H1 (cell line): ENCODE measurements around the gene LARP1. TPM values are rescaled to one million over a fixed set of nuclear protein-coding genes. Genes with fewer than 3 reads are reported as not detected.

Source experiments
- CTCF ChIA-PET: fragments of 300-600 bp; sonication (Branson Sonifier 250); formaldehyde crosslinking; loops from one replicate; lab custom pipeline; 2021; ENCODE audit not compliant: partially characterized antibody; lab: Charles Lee
- POLR2A ChIA-PET: fragments of 300-600 bp; sonication (Branson Sonifier 250); formaldehyde crosslinking; loops from one replicate; lab custom pipeline; 2021; ENCODE audit warnings: inconsistent platforms; ENCODE audit not compliant: partially characterized antibody; lab: Charles Lee
- DNase-seq, 2 experiments: peaks; one replicate each; pipeline versions ENCODE4 v3.0.0 to v3.0.0-alpha.2; 2010 to 2022; ENCODE audit warnings: low spot score in 2 of 2, low read depth in 1 of 2, mixed read lengths in 1 of 2
- FAIRE-seq: peaks from 2 replicates; lab custom pipeline; 2011; peaks lifted over from hg19 to GRCh38; lab: Jason Lieb, UNC
- H2AFZ ChIP-seq: 2 replicates; pipeline ENCODE4 v1.8.1; 2012; ENCODE audit warnings: low read length, inconsistent platforms
- H2AK5ac ChIP-seq: 2 replicates; pipeline ENCODE4 v1.6.1; 2013; ENCODE audit warnings: low read depth, low read length
- H2BK120ac ChIP-seq: replicated peaks from 2 replicates; pipeline ENCODE3; 2013; ENCODE audit warnings: low read depth, low read length, inconsistent platforms
- H2BK12ac ChIP-seq: 2 replicates; pipeline ENCODE4 v1.6.1; 2013; ENCODE audit warnings: low read depth, low read length
- H2BK15ac ChIP-seq: 2 replicates; pipeline ENCODE4 v1.6.1; 2013; ENCODE audit warnings: low read length
- H2BK20ac ChIP-seq: 2 replicates; pipeline ENCODE4 v1.6.1; 2013; ENCODE audit warnings: low read length
- H2BK5ac ChIP-seq: 2 replicates; pipeline ENCODE4 v1.6.1; 2013; ENCODE audit warnings: low read depth, low read length
- H3K14ac ChIP-seq: 2 replicates; pipeline ENCODE4 v1.6.1; 2013; ENCODE audit warnings: inconsistent platforms; ENCODE audit not compliant: insufficient read length
- H3K18ac ChIP-seq: 2 replicates; pipeline ENCODE4 v1.6.1; 2013; ENCODE audit warnings: low read length; ENCODE audit errors: extremely low read depth
- H3K23ac ChIP-seq: 2 replicates; pipeline ENCODE4 v1.6.1; 2013; ENCODE audit warnings: inconsistent platforms; ENCODE audit not compliant: insufficient read length
- H3K23me2 ChIP-seq: 2 replicates; pipeline ENCODE4 v1.6.1; 2013; ENCODE audit warnings: low read depth, low read length
- H3K27ac ChIP-seq: 2 replicates; pipeline ENCODE4 v1.6.1; 2011; ENCODE audit warnings: low read depth, low read length, inconsistent platforms
- H3K27me3 ChIP-seq, 4 experiments: replicated peaks in 1 of 4; 1 replicate in 1 of 4; 2 replicates in 3 of 4; pipeline versions ENCODE4 v1.6.1 to v1.8.1; 2011 to 2013; ENCODE audit warnings: low read length in 3 of 4, mild to moderate bottlenecking in 3 of 4, inconsistent platforms in 2 of 4, mixed read lengths in 2 of 4, moderate library complexity in 1 of 4; ENCODE audit not compliant: control insufficient read depth in 3 of 4, insufficient read depth in 3 of 4; ENCODE audit errors: extremely low read depth in 1 of 4
- H3K36me3 ChIP-seq, 4 experiments: 2 replicates each; pipeline versions ENCODE4 v1.6.1 to v1.8.1; 2011 to 2013; ENCODE audit warnings: mild to moderate bottlenecking in 4 of 4, low read length in 3 of 4, moderate library complexity in 2 of 4, control low read depth in 1 of 4, inconsistent platforms in 1 of 4; ENCODE audit not compliant: insufficient read depth in 4 of 4, control insufficient read depth in 2 of 4
- H3K4ac ChIP-seq: replicated peaks from 2 replicates; pipeline ENCODE3; 2013; ENCODE audit warnings: low read length, low read depth, mixed read lengths, inconsistent platforms; ENCODE audit not compliant: insufficient read length
- H3K4me1 ChIP-seq, 4 experiments: replicated peaks in 1 of 4; 1 replicate in 1 of 4; 2 replicates in 3 of 4; pipeline versions ENCODE4 v1.6.1 to v1.8.1; 2011 to 2013; ENCODE audit warnings: low read length in 3 of 4, inconsistent platforms in 2 of 4, mixed read lengths in 1 of 4; ENCODE audit not compliant: insufficient read depth in 4 of 4, control insufficient read depth in 3 of 4
- H3K4me2 ChIP-seq, 2 experiments: 2 replicates each; pipeline versions ENCODE4 v1.6.1 to v1.8.1; 2011 to 2013; ENCODE audit warnings: low read depth in 2 of 2, low read length in 2 of 2, control low read depth in 1 of 2, inconsistent platforms in 1 of 2, mild to moderate bottlenecking in 1 of 2; ENCODE audit not compliant: insufficient read depth in 1 of 2
- H3K4me3 ChIP-seq, 4 experiments: fragments of 200-600, 300-600 bp in 1 of 4; sonication (generic), shearing (Covaris generic), sonication (Bioruptor Twin) in 1 of 4; 2 replicates each; pipeline versions ENCODE4 v1.5.1 to v1.8.1; 2011 to 2016; ENCODE audit warnings: low read length in 4 of 4, low read depth in 3 of 4, control low read depth in 2 of 4, inconsistent platforms in 2 of 4, mild to moderate bottlenecking in 2 of 4, mixed read lengths in 1 of 4, moderate library complexity in 1 of 4; ENCODE audit not compliant: insufficient read depth in 2 of 4; ENCODE audit errors: extremely low read depth in 1 of 4
- H3K56ac ChIP-seq: replicated peaks from 2 replicates; pipeline ENCODE3; 2013; ENCODE audit warnings: low read depth, mild to moderate bottlenecking, mixed read lengths, low read length, inconsistent platforms; ENCODE audit not compliant: insufficient read length
- H3K79me1 ChIP-seq: 2 replicates; pipeline ENCODE4 v1.6.1; 2013; ENCODE audit warnings: low read depth, low read length, control low read depth
- H3K79me2 ChIP-seq, 2 experiments: 2 replicates each; pipeline versions ENCODE4 v1.6.1 to v1.8.1; 2012 to 2013; ENCODE audit warnings: low read length in 2 of 2, mild to moderate bottlenecking in 2 of 2, inconsistent platforms in 1 of 2; ENCODE audit not compliant: insufficient read depth in 2 of 2, control insufficient read depth in 1 of 2
- H3K9ac ChIP-seq, 4 experiments: replicated peaks in 1 of 4; 1 replicate in 1 of 4; 2 replicates in 3 of 4; pipeline versions ENCODE4 v1.6.1 to v1.8.1; 2011 to 2013; ENCODE audit warnings: low read depth in 3 of 4, low read length in 3 of 4, control low read depth in 2 of 4, mild to moderate bottlenecking in 2 of 4, moderate library complexity in 2 of 4, inconsistent platforms in 1 of 4; ENCODE audit errors: extremely low read depth in 1 of 4
- H3K9me3 ChIP-seq, 2 experiments: 2 replicates each; pipeline versions ENCODE4 v1.6.1 to v1.8.1; 2012 to 2013; ENCODE audit warnings: mild to moderate bottlenecking in 2 of 2, moderate library complexity in 2 of 2, control low read depth in 1 of 2, inconsistent platforms in 1 of 2, low read depth in 1 of 2, low read length in 1 of 2, mixed read lengths in 1 of 2; ENCODE audit not compliant: insufficient read depth in 2 of 2
- H4K20me1 ChIP-seq, 2 experiments: replicated peaks in 1 of 2; 2 replicates each; pipeline versions ENCODE3 to v1.8.1; 2011 to 2013; ENCODE audit warnings: inconsistent platforms in 2 of 2, low read length in 2 of 2, mild to moderate bottlenecking in 1 of 2; ENCODE audit not compliant: insufficient read depth in 2 of 2, control insufficient read depth in 1 of 2
- H4K5ac ChIP-seq: 2 replicates; pipeline ENCODE4 v1.6.1; 2013; ENCODE audit warnings: low read length, low read depth, mixed read lengths, inconsistent platforms; ENCODE audit not compliant: insufficient read length
- H4K8ac ChIP-seq: 2 replicates; pipeline ENCODE4 v1.8.0; 2013; ENCODE audit warnings: mild to moderate bottlenecking, moderate library complexity, low read length, inconsistent platforms; ENCODE audit not compliant: insufficient read depth; ENCODE audit errors: extremely low read depth
- H4K91ac ChIP-seq: replicated peaks from 2 replicates; pipeline ENCODE3; 2013; ENCODE audit warnings: low read length, mixed read lengths, inconsistent platforms; ENCODE audit not compliant: insufficient read length
- EGR1 ChIP-seq: IDR thresholded peaks from 2 replicates; pipeline ENCODE4 v1.6.1; 2011; ENCODE audit warnings: low read depth, low read length, borderline replicate concordance
- FOSL1 ChIP-seq: IDR thresholded peaks from 2 replicates; pipeline ENCODE4 v1.6.1; 2011; ENCODE audit warnings: mild to moderate bottlenecking, low read depth, low read length, moderate library complexity; ENCODE audit not compliant: insufficient read depth
- KDM5A ChIP-seq: fragments of 200-600 bp; IDR thresholded peaks from 2 replicates; pipeline ENCODE4 v1.7.1; 2012; ENCODE audit warnings: mild to moderate bottlenecking, low read length, inconsistent platforms, mixed read lengths
- MAX ChIP-seq: IDR thresholded peaks from 2 replicates; pipeline ENCODE4 v1.6.1; 2012; ENCODE audit warnings: inconsistent platforms
- POLR2A ChIP-seq, 2 experiments: IDR thresholded peaks; 1 replicate in 1 of 2; 2 replicates in 1 of 2; pipeline ENCODE4 v1.6.1; 2011; ENCODE audit warnings: low read depth in 2 of 2, low read length in 2 of 2, mild to moderate bottlenecking in 2 of 2; ENCODE audit errors: control extremely low read depth in 1 of 2
- POLR2AphosphoS5 ChIP-seq: IDR thresholded peaks from 2 replicates; pipeline ENCODE4 v1.6.1; 2011; ENCODE audit warnings: low read depth, low read length
- RBBP5 ChIP-seq: IDR thresholded peaks from 2 replicates; pipeline ENCODE4 v1.7.1; 2012; ENCODE audit warnings: low read depth, mild to moderate bottlenecking, inconsistent platforms, low read length, moderate library complexity, borderline replicate concordance
- SP2 ChIP-seq: IDR thresholded peaks from 2 replicates; pipeline ENCODE4 v1.6.1; 2012; ENCODE audit warnings: mild to moderate bottlenecking, low read length, inconsistent platforms
- SUZ12 ChIP-seq: fragments of 200-600 bp; sonication (generic); IDR thresholded peaks from 2 replicates; pipeline ENCODE4 v1.6.1; 2012; ENCODE audit warnings: mild to moderate bottlenecking, inconsistent platforms, low read length, moderate library complexity, mixed read lengths
- TCF12 ChIP-seq: IDR thresholded peaks from 2 replicates; pipeline ENCODE4 v1.6.1; 2011; ENCODE audit warnings: low read depth, mild to moderate bottlenecking, low read length
- USF2 ChIP-seq: IDR thresholded peaks from 2 replicates; pipeline ENCODE4 v1.6.1; 2011; ENCODE audit warnings: low read length, improper control_type of control experiment
- WGBS, 2 experiments: shearing (Covaris generic) in 1 of 2; methylation state at CpG; one replicate each; pipeline versions ENCODE4 v1.1.6 to v1.1.7; 2013 to 2015; ENCODE audit warnings: low lambda C conversion rate in 2 of 2, mixed read lengths in 2 of 2, inconsistent platforms in 1 of 2, low coverage in 1 of 2, missing lambda C conversion rate in 1 of 2; ENCODE audit not compliant: insufficient replicate concordance in 2 of 2, insufficient coverage in 1 of 2, insufficient read length in 1 of 2; ENCODE audit errors: extremely low coverage in 1 of 2, missing lambda C conversion rate in 1 of 2; 5-methylcytosine and 5-hydroxymethylcytosine counted together
- polyA plus RNA-seq, 7 experiments: library from polyadenylated mRNA; depleted of rRNA in 3 of 7; stranded (reverse) in 5 of 7; unstranded in 2 of 7; fragments of >200 nt in 5 of 7; fragments of 200-250 nt in 2 of 7; gene quantifications; 1 replicate in 5 of 7; 2 replicates in 1 of 7; 4 replicates in 1 of 7; pipeline versions ENCODE4 v1.2.1 to v1.2.3, GENCODE V29; 2011 to 2013; ENCODE audit warnings: missing spikeins in 2 of 7, mixed read lengths in 2 of 7
- total RNA-seq: library from RNA; stranded (reverse); fragmentation: NEBNext Ultra II Directional; extraction: Animal tissue kit (Norgen Biotek cat#: 25700); gene quantifications from 2 replicates; pipeline ENCODE4 v1.2.1, GENCODE V29; 2021

Gene LARP1
- total and polyA plus RNA-seq, 2 of the 8 experiments (the other 6 are each of a cell fraction or from before 2014, with no cell fraction given): 106 to 422 TPM

- CTCF ChIA-PET: interaction anchor here (0.6 to 1.9 kb wide), 4 partner anchors 13 to 210 kb away, joined by 3 to 4 read pairs (median 4); no protein-coding TSS in a partner anchor
- FAIRE-seq: no peak
- no peak; the same call in 1 of the 2 replicates for TF ChIP-seq RBBP5
- no peak for TF ChIP-seq USF2
- peak; percentile 68 to 89; a peak in 2 of 3 replicates for TF ChIP-seq POLR2A (IDR thresholded peaks at IDR 0.05; ENCODE audit: control extremely low read depth in 1 of 2, low read depth in 2 of 2, low read length in 2 of 2)
- no peak for TF ChIP-seq FOSL1
- TF ChIP-seq EGR1: peak; percentile 80; the same call in 1 of the 2 replicates
- peak; percentile 73 for TF ChIP-seq MAX
- no peak for TF ChIP-seq TCF12
- no peak for TF ChIP-seq KDM5A
- TF ChIP-seq POLR2AphosphoS5: peak; percentile 94
- TF ChIP-seq SUZ12: no peak
- peak; percentile 95 for TF ChIP-seq SP2
Observed at GRCh38 chr5:154858297-154858971, 103.3 kb downstream of the LARP1 start, which contains the start of gene CNOT8. Gene CNOT8, plus strand, starts transcription at chr5:154858627. Its CDS starts 4,652 bp downstream, at chr5:154863279.

More at GRCh38 chr5:154858297-154858971, 103.3 kb downstream of the LARP1 start, which contains the start of gene CNOT8:
- Histone ChIP-seq H2BK5ac (peak within 1 kb of the TSS; percentile 98), H3K36me3 (peaks cover 2 to 5% (median 4%) of the 10 kb centered on the region in 4 experiments; a peak in 5 of 8 replicates), H2AK5ac (no peak within 1 kb of the TSS), H3K9me3 (no peaks in the 10 kb centered on the region), H2AFZ (peak within 1 kb of the TSS; percentile 89), H3K14ac (no peak within 1 kb of the TSS), H4K91ac (peak within 1 kb of the TSS; percentile 97), H4K5ac (peak within 1 kb of the TSS; percentile 98), H4K20me1 (peaks cover 3 to 4% of the 10 kb centered on the region in 2 experiments), H3K4me1 (peaks cover 0 to 9% (median 5%) of the 10 kb centered on the region in 4 experiments; a peak in 6 of 7 replicates), H3K18ac (peak within 1 kb of the TSS; percentile 97), H3K4ac (peak within 1 kb of the TSS; percentile 97), H3K23ac (peak within 1 kb of the TSS; percentile 92), H3K27me3 (no peaks in the 10 kb centered on the region), H3K27ac (peak within 1 kb of the TSS; percentile 98), H3K23me2 (peaks cover 7% of the 10 kb centered on the region), H3K4me2 (peak within 1 kb of the TSS; percentile 83 to 92), H2BK12ac (peak within 1 kb of the TSS; percentile 43; the same call in 1 of the 2 replicates), H3K79me2 (peaks cover 22 to 47% of the 10 kb centered on the region in 2 experiments), H4K8ac (peak within 1 kb of the TSS; percentile 100), H2BK120ac (peak within 1 kb of the TSS; percentile 88), H3K9ac (peak within 1 kb of the TSS; percentile 93 to 98 (median 95)), H2BK15ac (0 out of 2 replicates have a peak within 1 kb of the TSS, but pooled peaks have one; percentile 81), H3K56ac (peak within 1 kb of the TSS; percentile 94), H3K79me1 (peaks cover 5% of the 10 kb centered on the region; the same call in 1 of the 2 replicates), H3K4me3 (peak within 1 kb of the TSS; percentile 55 to 98 (median 72)), H2BK20ac (no peak within 1 kb of the TSS)
- POLR2A ChIA-PET: interaction anchor here (0.6 to 2.4 kb wide), 28 partner anchors 8 to 406 kb away, joined by 3 to 21 read pairs (median 4); partner anchors contain the start of gene FAXDC2
- DNase-seq: peak; percentile 95 to 98
- 1% methylated on average over 54 of the region's 65 CpGs; no CpG with 5 or more reads in 1 of the 2 experiments for WGBS, 2 experiments
